ENCODE measurements around the gene FAM221B.
A peak's percentile ranks its signal among the peaks of the same experiment; 100 is the strongest.

Gene FAM221B

GRCh38 chr9:35795695-35796094 is 32.8 kb downstream of the FAM221B start:
- Histone ChIP-seq H3K36me3 (ENCODE audit: control insufficient read depth in 1 of 2, insufficient read depth in 2 of 2, low read length in 2 of 2) (peaks cover 6 to 14% of the 10 kb centered on the region in 2 donors), H3K4me3 (ENCODE audit: low read depth in 1 of 2, low read length in 2 of 2) (no peak overlapping the region), H3K27me3 (ENCODE audit: low read depth, low read length) (no peaks in the 10 kb centered on the region), H3K9me3 (ENCODE audit: control insufficient read depth in 1 of 2, low read length in 2 of 2) (no peaks in the 10 kb centered on the region), H3K4me1 (ENCODE audit: control insufficient read depth in 1 of 2, insufficient read depth in 2 of 2, low read length in 2 of 2) (peaks cover 0 to 29% of the 10 kb centered on the region in 2 donors), H3K27ac (ENCODE audit: low read length) (no peak overlapping the region)

GRCh38 chr9:35793461-35793860 is 35.1 kb downstream of the FAM221B start:
- Histone ChIP-seq H3K9me3 (ENCODE audit: control insufficient read depth in 1 of 2, low read length in 2 of 2) (no peaks in the 10 kb centered on the region), H3K27ac (ENCODE audit: low read length) (no peak overlapping the region), H3K36me3 (ENCODE audit: control insufficient read depth in 1 of 2, insufficient read depth in 2 of 2, low read length in 2 of 2) (no peaks in the 10 kb centered on the region), H3K27me3 (ENCODE audit: low read depth, low read length) (no peaks in the 10 kb centered on the region), H3K4me1 (ENCODE audit: control insufficient read depth in 1 of 2, insufficient read depth in 2 of 2, low read length in 2 of 2) (peaks cover 0 to 31% of the 10 kb centered on the region in 2 donors), H3K4me3 (ENCODE audit: low read depth in 1 of 2, low read length in 2 of 2) (peak overlapping the region in 1 of 2 donors; percentile 56)

- Histone ChIP-seq H3K27me3 (ENCODE audit: low read depth, low read length) (no peaks in the 10 kb centered on the region), H3K9me3 (ENCODE audit: control insufficient read depth in 1 of 2, low read length in 2 of 2) (no peaks in the 10 kb centered on the region), H3K4me3 (ENCODE audit: low read depth in 1 of 2, low read length in 2 of 2) (peak overlapping the region in 1 of 2 donors; percentile 56), H3K4me1 (ENCODE audit: control insufficient read depth in 1 of 2, insufficient read depth in 2 of 2, low read length in 2 of 2) (peaks cover 0 to 31% of the 10 kb centered on the region in 2 donors), H3K27ac (ENCODE audit: low read length) (no peak overlapping the region), H3K36me3 (ENCODE audit: control insufficient read depth in 1 of 2, insufficient read depth in 2 of 2, low read length in 2 of 2) (no peaks in the 10 kb centered on the region)
Measured at GRCh38 chr9:35792826-35793225, 35.7 kb downstream of the FAM221B start.

DNA sequence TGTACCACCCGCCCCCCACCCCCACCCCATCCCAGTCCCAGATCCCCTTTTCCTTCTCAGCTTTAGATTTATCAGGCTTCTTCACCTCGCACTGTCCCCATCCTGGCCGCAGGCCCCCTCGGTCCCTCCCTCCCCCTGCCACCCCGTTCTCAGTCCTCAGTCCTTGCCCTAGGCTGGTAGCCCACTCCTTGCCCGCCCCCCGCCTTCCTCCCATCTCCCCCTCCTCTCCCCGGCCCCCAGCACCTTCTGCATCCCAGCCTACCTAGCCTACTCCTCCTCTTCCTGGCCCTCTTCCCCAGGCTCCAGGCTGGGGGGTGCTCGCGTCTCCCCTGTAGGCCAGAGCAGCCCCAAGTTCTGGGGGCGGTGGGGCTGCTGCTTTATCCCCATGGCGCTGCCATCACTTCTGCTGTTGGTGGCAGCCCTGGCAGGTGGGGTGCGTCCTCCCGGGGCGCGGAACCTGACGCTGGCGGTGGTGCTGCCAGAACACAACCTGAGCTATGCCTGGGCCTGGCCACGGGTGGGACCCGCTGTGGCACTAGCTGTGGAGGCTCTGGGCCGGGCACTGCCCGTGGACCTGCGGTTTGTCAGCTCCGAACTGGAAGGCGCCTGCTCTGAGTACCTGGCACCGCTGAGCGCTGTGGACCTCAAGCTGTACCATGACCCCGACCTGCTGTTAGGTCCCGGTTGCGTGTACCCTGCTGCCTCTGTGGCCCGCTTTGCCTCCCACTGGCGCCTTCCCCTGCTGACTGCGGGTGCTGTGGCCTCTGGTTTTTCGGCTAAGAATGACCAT is 36.3 kb downstream of the FAM221B start:
- no peaks in the 10 kb centered on the region for H3K36me3 ChIP-seq (ENCODE audit: control insufficient read depth in 1 of 2, insufficient read depth in 2 of 2, low read length in 2 of 2)
- H3K4me1 ChIP-seq (ENCODE audit: control insufficient read depth in 1 of 2, insufficient read depth in 2 of 2, low read length in 2 of 2): peaks cover 0 to 31% of the 10 kb centered on the region in 2 donors
- no peaks in the 10 kb centered on the region for H3K9me3 ChIP-seq (ENCODE audit: control insufficient read depth in 1 of 2, low read length in 2 of 2)
- no peaks in the 10 kb centered on the region for H3K27me3 ChIP-seq (ENCODE audit: low read depth, low read length)
- H3K4me3 ChIP-seq (ENCODE audit: low read depth in 1 of 2, low read length in 2 of 2): peak overlapping the region in 1 of 2 donors; percentile 56
- H3K27ac ChIP-seq (ENCODE audit: low read length): no peak overlapping the region

GRCh38 chr9:35791297-35791921 is 37.1 kb downstream of the FAM221B start, which contains the start of gene NPR2:
NPR2 (plus strand) TSS chr9:35791591; CDS start chr9:35792409, 818 bp downstream.
- peak within 1 kb of the TSS; percentile 11 for H3K27ac ChIP-seq (ENCODE audit: low read length)
- H3K9me3 ChIP-seq (ENCODE audit: control insufficient read depth in 1 of 2, low read length in 2 of 2): no peaks in the 10 kb centered on the region
- H3K4me3 ChIP-seq (ENCODE audit: low read depth in 1 of 2, low read length in 2 of 2): peak within 1 kb of the TSS in 1 of 2 donors; percentile 56
- H3K27me3 ChIP-seq (ENCODE audit: low read depth, low read length): no peaks in the 10 kb centered on the region
- no peaks in the 10 kb centered on the region for H3K36me3 ChIP-seq (ENCODE audit: control insufficient read depth in 1 of 2, insufficient read depth in 2 of 2, low read length in 2 of 2)
- H3K4me1 ChIP-seq (ENCODE audit: control insufficient read depth in 1 of 2, insufficient read depth in 2 of 2, low read length in 2 of 2): peaks cover 0 to 31% of the 10 kb centered on the region in 2 donors

- no peaks in the 10 kb centered on the region for H3K36me3 ChIP-seq (ENCODE audit: control insufficient read depth in 1 of 2, insufficient read depth in 2 of 2, low read length in 2 of 2)
- H3K9me3 ChIP-seq (ENCODE audit: control insufficient read depth in 1 of 2, low read length in 2 of 2): no peaks in the 10 kb centered on the region
- peak overlapping the region in 1 of 2 donors; percentile 38 for H3K4me3 ChIP-seq (ENCODE audit: low read depth in 1 of 2, low read length in 2 of 2)
- H3K27ac ChIP-seq (ENCODE audit: low read length): peak overlapping the region; percentile 11
- H3K27me3 ChIP-seq (ENCODE audit: low read depth, low read length): no peaks in the 10 kb centered on the region
- peaks cover 0 to 31% of the 10 kb centered on the region in 2 donors for H3K4me1 ChIP-seq (ENCODE audit: control insufficient read depth in 1 of 2, insufficient read depth in 2 of 2, low read length in 2 of 2)
Measured at GRCh38 chr9:35790385-35791296, 37.9 kb downstream of the FAM221B start.

DNA sequence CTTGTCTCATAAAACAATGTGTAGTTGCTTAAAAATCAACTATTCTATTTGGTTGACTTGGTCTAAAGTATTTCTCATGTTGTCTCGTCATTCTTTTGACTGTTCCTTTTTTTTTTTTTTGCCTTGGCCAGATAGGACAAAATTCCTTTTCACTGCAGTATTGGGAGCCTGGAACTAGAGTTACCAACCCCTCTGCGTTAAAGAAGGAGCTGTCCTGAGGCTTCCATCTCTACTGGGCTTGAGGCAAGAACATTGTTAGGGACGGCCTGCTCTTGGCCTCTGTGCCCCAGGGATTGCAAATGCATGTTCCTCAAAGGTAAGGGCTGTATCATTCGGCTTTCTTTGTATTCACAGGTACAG is 38.5 kb downstream of the FAM221B start:
- Histone ChIP-seq H3K27ac (ENCODE audit: low read length) (no peak overlapping the region), H3K36me3 (ENCODE audit: control insufficient read depth in 1 of 2, insufficient read depth in 2 of 2, low read length in 2 of 2) (no peaks in the 10 kb centered on the region), H3K4me1 (ENCODE audit: control insufficient read depth in 1 of 2, insufficient read depth in 2 of 2, low read length in 2 of 2) (peaks cover 0 to 29% of the 10 kb centered on the region in 2 donors), H3K9me3 (ENCODE audit: control insufficient read depth in 1 of 2, low read length in 2 of 2) (no peaks in the 10 kb centered on the region), H3K27me3 (ENCODE audit: low read depth, low read length) (no peaks in the 10 kb centered on the region), H3K4me3 (ENCODE audit: low read depth in 1 of 2, low read length in 2 of 2) (no peak overlapping the region)

DNA sequence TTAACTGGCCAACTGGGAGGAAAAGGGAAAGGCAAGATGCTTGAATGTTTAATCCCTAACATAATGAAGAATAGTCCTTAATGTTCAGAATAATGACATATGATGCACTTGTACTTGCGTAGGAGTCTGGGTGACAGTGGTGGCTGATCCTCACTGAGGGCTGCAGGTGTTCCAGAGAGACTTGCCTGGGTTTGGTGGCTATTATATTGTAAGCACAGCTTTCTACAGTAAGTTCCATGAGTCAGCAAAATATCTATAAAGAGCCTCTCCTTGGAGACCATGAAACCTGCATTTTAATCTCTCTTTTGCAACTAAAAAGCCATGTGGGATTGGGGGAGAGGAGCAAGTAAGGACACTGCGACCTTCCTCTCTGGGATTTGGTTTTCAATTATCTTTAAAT is 39.0 kb downstream of the FAM221B start:
- H3K36me3 ChIP-seq (ENCODE audit: control insufficient read depth in 1 of 2, insufficient read depth in 2 of 2, low read length in 2 of 2): no peaks in the 10 kb centered on the region
- no peak overlapping the region for H3K27ac ChIP-seq (ENCODE audit: low read length)
- H3K27me3 ChIP-seq (ENCODE audit: low read depth, low read length): no peaks in the 10 kb centered on the region
- no peak overlapping the region for H3K4me3 ChIP-seq (ENCODE audit: low read depth in 1 of 2, low read length in 2 of 2)
- peaks cover 0 to 26% of the 10 kb centered on the region in 2 donors for H3K4me1 ChIP-seq (ENCODE audit: control insufficient read depth in 1 of 2, insufficient read depth in 2 of 2, low read length in 2 of 2)
- no peaks in the 10 kb centered on the region for H3K9me3 ChIP-seq (ENCODE audit: control insufficient read depth in 1 of 2, low read length in 2 of 2)

DNA sequence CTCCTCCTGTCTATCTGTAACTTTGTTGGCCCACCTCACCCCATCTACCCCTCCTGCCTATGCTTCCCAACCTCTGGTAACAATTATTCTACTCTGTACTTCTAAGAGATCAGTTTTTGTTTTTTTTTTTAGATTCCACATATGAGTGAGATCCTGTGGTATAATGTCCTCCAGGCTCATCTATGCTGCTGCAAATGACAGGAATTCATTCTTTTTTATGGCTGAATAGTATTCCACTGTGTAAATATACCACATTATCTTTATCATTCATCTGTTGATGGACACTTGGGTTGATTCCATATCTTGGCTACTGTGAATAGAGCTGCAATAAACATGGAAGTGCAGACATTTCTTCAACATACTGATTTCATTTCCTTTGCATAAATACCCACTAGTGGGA is 45.1 kb downstream of the FAM221B start:
- Histone ChIP-seq H3K4me3 (ENCODE audit: low read depth in 1 of 2, low read length in 2 of 2) (no peak overlapping the region), H3K4me1 (ENCODE audit: control insufficient read depth in 1 of 2, insufficient read depth in 2 of 2, low read length in 2 of 2) (no peaks in the 10 kb centered on the region), H3K36me3 (ENCODE audit: control insufficient read depth in 1 of 2, insufficient read depth in 2 of 2, low read length in 2 of 2) (no peaks in the 10 kb centered on the region), H3K9me3 (ENCODE audit: control insufficient read depth in 1 of 2, low read length in 2 of 2) (no peaks in the 10 kb centered on the region), H3K27me3 (ENCODE audit: low read depth, low read length) (no peaks in the 10 kb centered on the region), H3K27ac (ENCODE audit: low read length) (no peak overlapping the region)

- no peak overlapping the region for H3K4me3 ChIP-seq (ENCODE audit: low read depth in 1 of 2, low read length in 2 of 2)
- no peak overlapping the region for H3K27ac ChIP-seq (ENCODE audit: low read length)
- no peaks in the 10 kb centered on the region for H3K9me3 ChIP-seq (ENCODE audit: control insufficient read depth in 1 of 2, low read length in 2 of 2)
- no peaks in the 10 kb centered on the region for H3K27me3 ChIP-seq (ENCODE audit: low read depth, low read length)
- no peaks in the 10 kb centered on the region for H3K36me3 ChIP-seq (ENCODE audit: control insufficient read depth in 1 of 2, insufficient read depth in 2 of 2, low read length in 2 of 2)
- H3K4me1 ChIP-seq (ENCODE audit: control insufficient read depth in 1 of 2, insufficient read depth in 2 of 2, low read length in 2 of 2): no peaks in the 10 kb centered on the region
Measured at GRCh38 chr9:35781066-35781465, 47.5 kb downstream of the FAM221B start.

DNA sequence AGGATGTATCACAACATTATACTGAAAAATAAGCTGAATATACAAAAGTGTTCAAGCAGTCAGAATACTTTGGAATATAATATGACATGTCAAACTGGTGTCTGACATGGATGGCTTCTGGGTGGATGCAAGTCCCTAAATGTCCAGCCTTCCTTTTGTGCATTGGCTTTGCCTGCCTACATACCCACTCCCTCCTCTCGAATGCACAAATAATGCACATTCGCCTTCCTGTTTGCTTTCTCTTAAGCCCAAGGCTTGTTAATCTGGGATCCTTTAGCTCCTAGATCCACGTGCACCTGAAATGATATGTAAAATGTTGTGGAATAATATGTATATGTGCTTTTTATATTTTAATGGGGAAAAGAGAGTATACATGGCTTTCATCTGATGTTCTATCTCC is 50.0 kb downstream of the FAM221B start:
- Histone ChIP-seq H3K9me3 (ENCODE audit: control insufficient read depth in 1 of 2, low read length in 2 of 2) (no peaks in the 10 kb centered on the region), H3K27me3 (ENCODE audit: low read depth, low read length) (no peaks in the 10 kb centered on the region), H3K27ac (ENCODE audit: low read length) (no peak overlapping the region), H3K4me1 (ENCODE audit: control insufficient read depth in 1 of 2, insufficient read depth in 2 of 2, low read length in 2 of 2) (no peaks in the 10 kb centered on the region), H3K36me3 (ENCODE audit: control insufficient read depth in 1 of 2, insufficient read depth in 2 of 2, low read length in 2 of 2) (no peaks in the 10 kb centered on the region), H3K4me3 (ENCODE audit: low read depth in 1 of 2, low read length in 2 of 2) (no peak overlapping the region)

Data from muscle layer of duodenum (tissue), 2 donors.